ENCODE data around the gene FKBP7.

FKBP7 gene

DNA sequence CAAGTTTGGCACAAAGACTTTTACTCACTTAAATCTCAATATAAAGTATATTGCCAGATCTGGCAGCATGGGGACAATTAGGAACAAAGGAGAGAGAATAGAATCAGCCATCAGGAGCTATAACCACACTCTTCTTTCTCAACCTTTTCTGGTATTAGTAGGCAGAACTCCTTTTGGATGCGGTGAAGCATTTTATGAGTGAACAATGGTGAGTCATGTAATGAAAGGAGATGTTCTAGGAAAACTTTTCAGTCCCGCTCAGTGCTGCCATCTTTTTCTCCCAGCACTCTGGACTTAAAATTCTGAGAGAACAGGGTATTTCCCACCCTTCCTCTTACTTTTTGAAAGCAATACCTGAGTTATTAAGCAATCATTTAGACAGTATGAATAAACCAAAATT, 34.1 kb upstream of the FKBP7 start:
- no peak overlapping the region for H3K9ac ChIP-seq (ENCODE audit: low read length)
- H3K27me3 ChIP-seq (ENCODE audit: control insufficient read depth, insufficient read depth, low read length) = no peaks in the 10 kb centered on the region
- H3K4me1 ChIP-seq (ENCODE audit: control insufficient read depth, insufficient read depth, low read length) = no peaks in the 10 kb centered on the region
- H3K36me3 ChIP-seq (ENCODE audit: control insufficient read depth, insufficient read depth, low read length) = no peaks in the 10 kb centered on the region
- no peaks in the 10 kb centered on the region for H3K9me3 ChIP-seq (ENCODE audit: control insufficient read depth, low read length)
- H3K4me3 ChIP-seq (ENCODE audit: low read length) = no peak overlapping the region

DNA sequence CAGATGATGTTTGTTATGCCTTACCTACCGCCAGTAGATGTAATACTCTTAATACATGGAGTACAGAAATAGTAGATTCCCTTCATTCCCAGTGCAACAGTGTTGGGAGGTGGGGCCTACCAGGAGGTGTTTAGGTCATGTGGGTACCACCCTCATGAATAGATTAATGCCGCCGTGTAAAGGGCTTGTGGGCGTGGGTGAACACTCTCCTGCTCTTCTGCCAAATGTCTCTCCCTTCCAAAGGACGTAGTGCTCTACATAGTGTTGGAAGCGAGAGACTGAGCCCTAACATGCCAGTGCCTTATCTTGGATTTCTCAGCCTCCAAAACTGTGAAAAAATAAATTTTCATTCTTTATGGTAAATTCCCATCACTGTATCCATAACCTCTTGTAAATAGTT, 32.0 kb upstream of the FKBP7 start:
- H3K36me3 ChIP-seq (ENCODE audit: control insufficient read depth, insufficient read depth, low read length) = no peaks in the 10 kb centered on the region
- no peak overlapping the region for H3K9ac ChIP-seq (ENCODE audit: low read length)
- H3K4me3 ChIP-seq (ENCODE audit: low read length) = no peak overlapping the region
- H3K4me1 ChIP-seq (ENCODE audit: control insufficient read depth, insufficient read depth, low read length) = no peaks in the 10 kb centered on the region
- H3K27me3 ChIP-seq (ENCODE audit: control insufficient read depth, insufficient read depth, low read length) = no peaks in the 10 kb centered on the region
- H3K9me3 ChIP-seq (ENCODE audit: control insufficient read depth, low read length) = no peaks in the 10 kb centered on the region

DNA sequence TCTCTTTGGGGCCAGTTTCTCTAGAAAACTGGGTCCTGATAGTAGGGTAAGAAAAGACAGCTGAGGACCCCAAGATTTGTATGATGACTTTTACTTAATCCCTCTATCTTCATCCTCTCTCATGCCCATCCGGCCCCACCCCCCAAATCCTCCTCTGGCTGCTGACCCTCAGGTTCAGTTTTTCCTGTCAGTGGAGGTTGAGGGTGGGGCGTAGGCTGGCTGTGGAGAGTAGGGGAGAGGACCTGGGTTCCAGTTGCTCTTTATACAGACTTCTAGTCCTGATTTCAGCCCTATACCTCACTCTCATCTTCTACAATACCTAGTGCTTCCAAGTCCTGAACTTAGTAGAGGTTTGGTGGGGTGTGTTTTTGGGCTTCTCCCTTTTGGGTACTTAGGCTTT, 30.2 kb upstream of the FKBP7 start:
- H3K4me3 ChIP-seq (ENCODE audit: low read length) = no peak overlapping the region
- no peak overlapping the region for H3K9ac ChIP-seq (ENCODE audit: low read length)
- no peaks in the 10 kb centered on the region for H3K27me3 ChIP-seq (ENCODE audit: control insufficient read depth, insufficient read depth, low read length)
- no peaks in the 10 kb centered on the region for H3K9me3 ChIP-seq (ENCODE audit: control insufficient read depth, low read length)
- no peaks in the 10 kb centered on the region for H3K4me1 ChIP-seq (ENCODE audit: control insufficient read depth, insufficient read depth, low read length)
- no peaks in the 10 kb centered on the region for H3K36me3 ChIP-seq (ENCODE audit: control insufficient read depth, insufficient read depth, low read length)

DNA sequence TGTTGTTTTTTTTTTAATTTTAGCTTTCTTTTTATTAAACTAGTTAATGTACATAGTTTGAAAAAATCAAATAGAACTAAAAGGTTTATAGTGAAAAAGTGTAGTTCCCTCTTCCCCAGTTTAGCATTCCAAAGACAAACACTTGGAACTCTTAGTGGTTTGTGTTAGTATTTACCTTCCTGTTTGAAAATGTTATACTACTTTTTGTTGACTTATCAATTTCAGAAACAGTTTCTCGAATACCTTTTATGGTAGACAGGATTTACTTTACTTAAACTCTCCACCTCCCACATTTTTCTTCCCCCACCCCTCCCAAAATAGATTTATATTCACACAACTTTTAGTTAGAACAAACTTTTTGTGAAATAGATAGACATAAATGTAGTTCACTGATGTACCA, 28.5 kb upstream of the FKBP7 start:
- H3K27me3 ChIP-seq (ENCODE audit: control insufficient read depth, insufficient read depth, low read length) = no peaks in the 10 kb centered on the region
- no peak overlapping the region for H3K9ac ChIP-seq (ENCODE audit: low read length)
- no peak overlapping the region for H3K4me3 ChIP-seq (ENCODE audit: low read length)
- H3K4me1 ChIP-seq (ENCODE audit: control insufficient read depth, insufficient read depth, low read length) = no peaks in the 10 kb centered on the region
- no peaks in the 10 kb centered on the region for H3K9me3 ChIP-seq (ENCODE audit: control insufficient read depth, low read length)
- no peaks in the 10 kb centered on the region for H3K36me3 ChIP-seq (ENCODE audit: control insufficient read depth, insufficient read depth, low read length)

DNA sequence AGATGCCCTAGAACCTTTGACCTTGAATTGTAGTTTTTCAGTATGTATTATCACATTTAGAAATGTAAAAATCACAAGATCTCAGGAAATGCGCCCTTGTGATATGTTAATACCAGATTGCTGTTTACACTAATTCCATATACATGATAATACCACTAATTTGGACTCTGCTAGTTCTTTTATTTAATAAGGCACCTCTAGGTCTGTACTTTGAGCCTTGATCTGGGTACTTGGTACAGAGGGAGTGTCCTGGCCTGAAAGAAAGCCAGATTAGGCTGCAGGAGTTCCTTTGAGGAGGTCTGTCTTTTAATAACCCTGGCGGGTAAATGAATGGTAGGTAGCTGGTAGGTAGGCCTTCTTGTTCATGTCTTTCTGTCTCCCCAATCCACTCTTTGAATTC, 28.1 kb upstream of the FKBP7 start:
- no peaks in the 10 kb centered on the region for H3K4me1 ChIP-seq (ENCODE audit: control insufficient read depth, insufficient read depth, low read length)
- H3K36me3 ChIP-seq (ENCODE audit: control insufficient read depth, insufficient read depth, low read length) = peaks cover 2% of the 10 kb centered on the region
- H3K9ac ChIP-seq (ENCODE audit: low read length) = no peak overlapping the region
- no peaks in the 10 kb centered on the region for H3K9me3 ChIP-seq (ENCODE audit: control insufficient read depth, low read length)
- no peaks in the 10 kb centered on the region for H3K27me3 ChIP-seq (ENCODE audit: control insufficient read depth, insufficient read depth, low read length)
- no peak overlapping the region for H3K4me3 ChIP-seq (ENCODE audit: low read length)

DNA sequence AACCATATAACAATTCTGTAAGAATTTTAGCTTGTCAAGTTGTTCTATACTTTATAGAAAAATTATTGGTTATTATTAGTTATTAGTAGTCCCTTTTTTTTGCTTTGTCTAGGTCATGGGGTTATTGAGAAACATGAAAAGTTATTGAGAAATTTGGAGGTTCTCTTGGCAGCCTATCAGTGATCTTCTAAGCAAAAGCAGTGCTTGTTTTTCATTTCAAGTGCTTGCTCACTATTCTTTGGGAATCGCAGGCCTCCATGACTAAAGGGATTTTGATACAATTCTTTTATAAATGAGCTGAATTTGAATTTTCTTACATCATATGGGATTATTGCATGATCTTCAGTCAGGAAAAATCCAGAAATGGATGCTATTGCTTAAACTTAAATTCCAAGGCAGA, 27.7 kb upstream of the FKBP7 start:
- H3K9ac ChIP-seq (ENCODE audit: low read length) = no peak overlapping the region
- H3K4me1 ChIP-seq (ENCODE audit: control insufficient read depth, insufficient read depth, low read length) = no peaks in the 10 kb centered on the region
- H3K9me3 ChIP-seq (ENCODE audit: control insufficient read depth, low read length) = no peaks in the 10 kb centered on the region
- H3K4me3 ChIP-seq (ENCODE audit: low read length) = no peak overlapping the region
- H3K27me3 ChIP-seq (ENCODE audit: control insufficient read depth, insufficient read depth, low read length) = no peaks in the 10 kb centered on the region
- peaks cover 7% of the 10 kb centered on the region for H3K36me3 ChIP-seq (ENCODE audit: control insufficient read depth, insufficient read depth, low read length)

DNA sequence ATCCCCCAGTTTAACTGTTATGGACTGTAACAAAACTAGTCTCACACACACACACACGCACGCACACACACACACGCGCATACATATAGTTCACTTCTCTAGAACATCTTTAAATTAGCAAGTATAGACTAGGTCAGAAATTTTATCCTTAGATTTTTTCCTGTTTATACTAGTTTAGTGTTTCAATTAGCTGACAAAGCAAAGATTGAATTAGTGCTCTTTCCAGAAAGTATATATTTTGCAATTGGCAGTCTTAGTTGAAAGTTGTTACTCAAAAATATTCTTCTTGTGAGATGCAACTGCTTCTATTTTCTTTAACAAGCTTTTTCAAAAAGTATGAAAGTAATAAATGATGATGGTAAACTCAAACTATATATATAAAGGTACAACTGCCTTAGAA, 24.4 kb upstream of the FKBP7 start:
- Histone ChIP-seq H3K9ac (ENCODE audit: low read length) (no peak overlapping the region), H3K9me3 (ENCODE audit: control insufficient read depth, low read length) (no peaks in the 10 kb centered on the region), H3K4me3 (ENCODE audit: low read length) (no peak overlapping the region), H3K36me3 (ENCODE audit: control insufficient read depth, insufficient read depth, low read length) (peaks cover 8% of the 10 kb centered on the region), H3K27me3 (ENCODE audit: control insufficient read depth, insufficient read depth, low read length) (no peaks in the 10 kb centered on the region), H3K4me1 (ENCODE audit: control insufficient read depth, insufficient read depth, low read length) (no peaks in the 10 kb centered on the region)

DNA sequence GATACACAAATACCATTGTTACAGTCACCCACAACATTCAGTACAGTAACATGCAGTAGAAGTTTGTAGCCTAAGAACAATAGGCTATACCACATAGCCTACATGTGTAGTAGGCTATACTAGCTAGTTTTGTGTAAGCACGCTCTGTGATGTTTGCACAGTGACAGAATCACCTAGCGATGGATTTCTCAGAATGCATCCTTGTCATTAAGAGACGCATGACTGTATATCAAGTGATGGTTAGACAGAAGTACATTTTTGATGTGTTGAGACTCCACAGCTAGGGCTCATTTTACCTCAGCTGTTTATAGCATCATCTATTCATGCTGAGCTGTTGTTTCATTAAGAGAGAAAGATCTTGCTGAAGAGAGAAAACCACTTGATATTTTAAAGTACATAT, 21.2 kb upstream of the FKBP7 start:
- H3K4me1 ChIP-seq (ENCODE audit: control insufficient read depth, insufficient read depth, low read length) = no peaks in the 10 kb centered on the region
- H3K9me3 ChIP-seq (ENCODE audit: control insufficient read depth, low read length) = no peaks in the 10 kb centered on the region
- H3K4me3 ChIP-seq (ENCODE audit: low read length) = no peak overlapping the region
- peaks cover 14% of the 10 kb centered on the region for H3K36me3 ChIP-seq (ENCODE audit: control insufficient read depth, insufficient read depth, low read length)
- H3K27me3 ChIP-seq (ENCODE audit: control insufficient read depth, insufficient read depth, low read length) = no peaks in the 10 kb centered on the region
- no peak overlapping the region for H3K9ac ChIP-seq (ENCODE audit: low read length)

DNA sequence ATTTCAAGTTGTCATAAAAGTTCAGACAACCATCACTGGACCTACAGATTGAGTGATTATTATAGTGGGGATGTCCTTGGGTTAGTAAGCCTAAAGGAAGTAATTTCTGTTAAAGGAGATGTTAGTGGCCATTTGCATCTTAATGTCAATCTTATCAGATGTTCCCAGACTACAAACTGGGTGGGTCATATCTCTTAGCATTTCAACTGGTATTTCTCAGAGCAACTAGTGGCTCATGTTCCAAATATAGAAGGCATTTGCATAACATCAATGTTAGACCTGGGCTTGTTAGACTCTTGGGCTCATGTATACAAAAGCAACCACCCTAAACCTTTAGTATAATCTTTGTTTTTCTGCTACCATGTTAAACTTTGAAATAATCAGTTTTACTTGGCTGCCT, 19.7 kb upstream of the FKBP7 start:
- Histone ChIP-seq H3K4me3 (ENCODE audit: low read length) (no peak overlapping the region), H3K27me3 (ENCODE audit: control insufficient read depth, insufficient read depth, low read length) (no peaks in the 10 kb centered on the region), H3K9ac (ENCODE audit: low read length) (no peak overlapping the region), H3K36me3 (ENCODE audit: control insufficient read depth, insufficient read depth, low read length) (peaks cover 23% of the 10 kb centered on the region), H3K9me3 (ENCODE audit: control insufficient read depth, low read length) (no peaks in the 10 kb centered on the region), H3K4me1 (ENCODE audit: control insufficient read depth, insufficient read depth, low read length) (no peaks in the 10 kb centered on the region)

DNA sequence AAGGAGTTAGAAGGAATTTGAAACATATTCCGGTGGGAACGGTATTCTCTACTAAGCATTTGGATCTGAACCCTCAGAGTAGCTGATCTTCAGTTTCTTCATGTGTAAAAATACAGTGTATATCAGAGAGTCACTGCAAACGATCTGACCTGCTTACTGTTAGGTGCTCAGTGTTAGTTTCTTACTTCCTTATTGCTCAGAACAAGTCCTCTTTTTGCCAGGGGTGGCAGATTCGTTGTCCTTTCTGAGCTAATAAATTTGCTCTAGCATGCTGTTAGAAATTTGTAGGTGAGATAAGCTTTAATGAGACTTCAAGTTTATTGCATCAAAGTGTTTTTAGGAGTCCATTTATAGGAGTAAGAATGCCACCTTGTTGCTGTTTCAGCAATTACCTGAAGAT, 17.6 kb upstream of the FKBP7 start:
- peak overlapping the region; percentile 16 for H3K9ac ChIP-seq (ENCODE audit: low read length)
- H3K27me3 ChIP-seq (ENCODE audit: control insufficient read depth, insufficient read depth, low read length) = no peaks in the 10 kb centered on the region
- no peak overlapping the region for H3K4me3 ChIP-seq (ENCODE audit: low read length)
- H3K9me3 ChIP-seq (ENCODE audit: control insufficient read depth, low read length) = no peaks in the 10 kb centered on the region
- H3K4me1 ChIP-seq (ENCODE audit: control insufficient read depth, insufficient read depth, low read length) = no peaks in the 10 kb centered on the region
- peaks cover 16% of the 10 kb centered on the region for H3K36me3 ChIP-seq (ENCODE audit: control insufficient read depth, insufficient read depth, low read length)

DNA sequence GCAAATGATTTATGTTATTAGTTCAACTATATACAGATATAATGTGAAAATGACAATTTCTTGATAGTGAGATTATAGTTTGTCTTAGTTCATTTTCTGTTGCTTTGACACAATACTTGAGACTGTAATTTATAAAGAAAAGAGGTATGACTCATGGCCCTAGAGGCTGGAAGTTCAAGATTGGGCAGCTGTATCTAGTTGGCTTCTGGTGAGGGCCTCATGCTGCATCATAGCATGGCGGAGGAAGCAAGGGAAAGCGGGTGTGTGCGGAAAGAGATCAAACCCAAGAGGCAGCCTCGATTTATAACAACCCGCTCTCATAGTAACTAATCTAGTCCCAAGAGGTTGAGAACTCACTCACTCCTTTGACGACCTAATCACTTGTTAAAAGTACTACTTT, 13.2 kb upstream of the FKBP7 start:
- no peaks in the 10 kb centered on the region for H3K4me1 ChIP-seq (ENCODE audit: control insufficient read depth, insufficient read depth, low read length)
- peaks cover 15% of the 10 kb centered on the region for H3K36me3 ChIP-seq (ENCODE audit: control insufficient read depth, insufficient read depth, low read length)
- H3K27me3 ChIP-seq (ENCODE audit: control insufficient read depth, insufficient read depth, low read length) = no peaks in the 10 kb centered on the region
- H3K9me3 ChIP-seq (ENCODE audit: control insufficient read depth, low read length) = no peaks in the 10 kb centered on the region
- no peak overlapping the region for H3K9ac ChIP-seq (ENCODE audit: low read length)
- H3K4me3 ChIP-seq (ENCODE audit: low read length) = no peak overlapping the region

DNA sequence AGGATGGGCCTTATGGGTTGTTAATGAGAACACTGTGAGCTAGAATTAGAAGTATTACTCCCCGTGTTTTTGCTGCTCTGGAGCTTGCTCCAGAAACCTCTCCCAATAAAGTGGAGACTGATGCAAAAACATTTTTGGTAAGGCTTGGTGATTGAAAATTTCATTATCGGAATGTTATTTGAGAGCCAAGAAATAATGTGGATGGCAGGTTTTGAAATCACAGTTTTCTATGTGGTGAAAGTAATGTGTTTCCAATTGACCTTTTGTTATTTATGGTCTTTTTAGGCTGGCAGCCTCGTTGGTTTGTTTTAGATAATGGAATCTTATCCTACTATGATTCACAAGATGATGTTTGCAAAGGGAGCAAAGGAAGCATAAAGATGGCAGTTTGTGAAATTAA, 7.0 kb upstream of the FKBP7 start:
- H3K9ac ChIP-seq (ENCODE audit: low read length) = no peak overlapping the region
- H3K9me3 ChIP-seq (ENCODE audit: control insufficient read depth, low read length) = no peaks in the 10 kb centered on the region
- no peak overlapping the region for H3K4me3 ChIP-seq (ENCODE audit: low read length)
- H3K27me3 ChIP-seq (ENCODE audit: control insufficient read depth, insufficient read depth, low read length) = no peaks in the 10 kb centered on the region
- no peaks in the 10 kb centered on the region for H3K36me3 ChIP-seq (ENCODE audit: control insufficient read depth, insufficient read depth, low read length)
- H3K4me1 ChIP-seq (ENCODE audit: control insufficient read depth, insufficient read depth, low read length) = peaks cover 38% of the 10 kb centered on the region

DNA sequence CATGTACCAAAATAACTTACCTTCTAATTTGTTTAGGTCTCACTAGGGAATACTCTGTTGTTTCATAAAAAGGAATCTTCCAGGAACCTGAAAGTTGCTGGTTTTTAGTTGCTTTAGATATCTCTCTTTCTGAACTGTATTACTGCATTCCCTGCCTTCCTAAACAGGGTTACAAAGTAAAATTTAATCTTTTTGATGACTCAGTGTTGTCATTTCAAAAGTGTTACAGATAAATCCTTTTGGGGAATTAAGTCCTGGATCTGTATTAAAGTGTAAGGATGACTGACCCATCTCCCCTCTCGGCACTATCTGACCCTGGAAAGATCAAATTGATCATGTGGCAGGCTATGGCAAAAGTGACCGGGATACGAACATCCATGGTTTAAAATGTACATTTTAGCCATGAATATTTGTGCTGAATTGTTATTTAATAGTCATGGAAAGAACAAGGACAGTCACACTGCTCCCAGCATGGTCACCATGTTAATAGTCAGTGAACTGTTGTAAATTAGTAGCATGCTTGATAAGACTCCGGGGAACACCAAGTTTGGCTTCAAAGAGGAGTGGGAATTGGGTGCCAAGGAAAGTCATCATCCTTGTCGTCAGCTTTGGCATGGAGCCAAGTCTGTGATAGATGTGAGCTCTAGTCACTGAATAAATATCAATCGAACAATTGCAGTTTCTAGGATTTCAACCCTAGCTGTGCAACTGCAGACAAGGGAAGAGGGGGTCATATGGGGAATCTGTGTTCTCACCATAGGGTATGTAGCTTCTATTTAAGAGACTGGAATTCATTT, 6.0 kb upstream of the FKBP7 start:
- no peaks in the 10 kb centered on the region for H3K9me3 ChIP-seq (ENCODE audit: control insufficient read depth, low read length)
- no peak overlapping the region for H3K4me3 ChIP-seq (ENCODE audit: low read length)
- no peaks in the 10 kb centered on the region for H3K36me3 ChIP-seq (ENCODE audit: control insufficient read depth, insufficient read depth, low read length)
- H3K4me1 ChIP-seq (ENCODE audit: control insufficient read depth, insufficient read depth, low read length) = peaks cover 44% of the 10 kb centered on the region
- H3K9ac ChIP-seq (ENCODE audit: low read length) = no peak overlapping the region
- H3K27me3 ChIP-seq (ENCODE audit: control insufficient read depth, insufficient read depth, low read length) = no peaks in the 10 kb centered on the region

Data from mucosa of stomach (tissue), 1 donor.